ENCODE data around the gene PFDN4. TPM values are rescaled to one million over a fixed set of nuclear protein-coding genes. Genes with fewer than 3 reads are reported as not detected.

PFDN4 gene
- 10 to 100 TPM; 45.3 to 63.9 (median 50.7) TPM for polyA plus RNA-seq (ENCODE audit: insufficient read length in 3 of 3)
- long read RNA-seq, donor 1, transcript PFDN4-201 (4 exons, 1,462 nt): major isoform, 36 of 52 reads
- long read RNA-seq, donor 1, partial matches to known transcripts: 16 of 52 reads
- long read RNA-seq, donor 1, other reads (novel, unspliced or antisense): 0 of 52 reads
- long read RNA-seq, donor 2, transcript PFDN4-201 (4 exons, 1,462 nt): major isoform, 59 of 71 reads
- long read RNA-seq, donor 2, partial matches to known transcripts: 12 of 71 reads
- long read RNA-seq, donor 2, other reads (novel, unspliced or antisense): 0 of 71 reads
- long read RNA-seq, donor 3, transcript PFDN4-201 (4 exons, 1,462 nt): major isoform, 41 of 54 reads
- long read RNA-seq, donor 3, partial matches to known transcripts: 12 of 54 reads
- long read RNA-seq, donor 3, other reads (novel, unspliced or antisense): 0 of 54 reads
- long read RNA-seq, donor 4, transcript PFDN4-201 (4 exons, 1,462 nt): major isoform, 59 of 83 reads
- long read RNA-seq, donor 4, partial matches to known transcripts: 24 of 83 reads
- long read RNA-seq, donor 4, other reads (novel, unspliced or antisense): 0 of 83 reads
- long read RNA-seq, donor 5, transcript PFDN4-201 (4 exons, 1,462 nt): major isoform, 27 of 34 reads
- long read RNA-seq, donor 5, partial matches to known transcripts: 7 of 34 reads
- long read RNA-seq, donor 5, other reads (novel, unspliced or antisense): 0 of 34 reads
- long read RNA-seq, donor 6, transcript PFDN4-201 (4 exons, 1,462 nt): major isoform, 39 of 44 reads
- long read RNA-seq, donor 6, partial matches to known transcripts: 5 of 44 reads
- long read RNA-seq, donor 6, other reads (novel, unspliced or antisense): 0 of 44 reads
- long read RNA-seq, donor 7, transcript PFDN4-201 (4 exons, 1,462 nt): major isoform, 56 of 71 reads
- long read RNA-seq, donor 7, partial matches to known transcripts: 15 of 71 reads
- long read RNA-seq, donor 7, other reads (novel, unspliced or antisense): 0 of 71 reads
- long read RNA-seq, donor 8, transcript PFDN4-201 (4 exons, 1,462 nt): major isoform, 22 of 30 reads
- long read RNA-seq, donor 8, partial matches to known transcripts: 7 of 30 reads
- long read RNA-seq, donor 8, other reads (novel, unspliced or antisense): 0 of 30 reads
- long read RNA-seq, donor 9, transcript PFDN4-201 (4 exons, 1,462 nt): major isoform, 58 of 70 reads
- long read RNA-seq, donor 9, partial matches to known transcripts: 12 of 70 reads
- long read RNA-seq, donor 9, other reads (novel, unspliced or antisense): 0 of 70 reads
- long read RNA-seq, donor 10, transcript PFDN4-201 (4 exons, 1,462 nt): major isoform, 37 of 47 reads
- long read RNA-seq, donor 10, partial matches to known transcripts: 8 of 47 reads
- long read RNA-seq, donor 10, other reads (novel, unspliced or antisense): 0 of 47 reads
- long read RNA-seq, donor 11, transcript PFDN4-201 (4 exons, 1,462 nt): major isoform, 26 of 41 reads
- long read RNA-seq, donor 11, partial matches to known transcripts: 14 of 41 reads
- long read RNA-seq, donor 11, other reads (novel, unspliced or antisense): 0 of 41 reads
- long read RNA-seq, donor 12, transcript PFDN4-201 (4 exons, 1,462 nt): major isoform, 52 of 64 reads
- long read RNA-seq, donor 12, partial matches to known transcripts: 12 of 64 reads
- long read RNA-seq, donor 12, other reads (novel, unspliced or antisense): 0 of 64 reads
- long read RNA-seq, donor 13, transcript PFDN4-201 (4 exons, 1,462 nt): major isoform, 17 of 29 reads
- long read RNA-seq, donor 13, partial matches to known transcripts: 12 of 29 reads
- long read RNA-seq, donor 13, other reads (novel, unspliced or antisense): 0 of 29 reads
- long read RNA-seq, donor 14, transcript PFDN4-201 (4 exons, 1,462 nt): major isoform, 57 of 90 reads
- long read RNA-seq, donor 14, partial matches to known transcripts: 33 of 90 reads
- long read RNA-seq, donor 14, other reads (novel, unspliced or antisense): 0 of 90 reads
- long read RNA-seq, donor 15, transcript PFDN4-201 (4 exons, 1,462 nt): major isoform, 54 of 67 reads
- long read RNA-seq, donor 15, partial matches to known transcripts: 12 of 67 reads
- long read RNA-seq, donor 15, other reads (novel, unspliced or antisense): 0 of 67 reads
- long read RNA-seq, donor 16, transcript PFDN4-201 (4 exons, 1,462 nt): major isoform, 45 of 64 reads
- long read RNA-seq, donor 16, partial matches to known transcripts: 18 of 64 reads
- long read RNA-seq, donor 16, other reads (novel, unspliced or antisense): 0 of 64 reads

GRCh38 chr20:54207743-54208547 lies at the start of gene PFDN4:
TSS of gene PFDN4 (plus strand) at chr20:54208087. CDS start at chr20:54208101, 14 bp downstream.
- peak; percentile 86 for DNase-seq

- no peak for DNase-seq
Observed at GRCh38 chr20:54158226-54158625, 49.7 kb upstream of the PFDN4 start.

- DNase-seq: no peak
Observed at GRCh38 chr20:54158856-54159418, 49.0 kb upstream of the PFDN4 start.

- no peak for DNase-seq
Observed at GRCh38 chr20:54160065-54161007, 47.6 kb upstream of the PFDN4 start.

- no peak for DNase-seq
Observed at GRCh38 chr20:54161008-54161820, 46.7 kb upstream of the PFDN4 start.

- no peak for DNase-seq
Observed at GRCh38 chr20:54161821-54162149, 46.1 kb upstream of the PFDN4 start.

GRCh38 chr20:54162378-54163009 lies 45.4 kb upstream of the PFDN4 start:
- DNase-seq: no peak

- DNase-seq: no peak
Observed at GRCh38 chr20:54163402-54163801, 44.5 kb upstream of the PFDN4 start.

- no peak for DNase-seq
Observed at GRCh38 chr20:54165014-54165413, 42.9 kb upstream of the PFDN4 start.

GRCh38 chr20:54165803-54166202 lies 42.1 kb upstream of the PFDN4 start:
- no peak for DNase-seq

- no peak for DNase-seq
Observed at GRCh38 chr20:54166987-54167662, 40.8 kb upstream of the PFDN4 start.

- DNase-seq: no peak
Observed at GRCh38 chr20:54167909-54168872, 39.7 kb upstream of the PFDN4 start.

GRCh38 chr20:54168961-54169862 lies 38.7 kb upstream of the PFDN4 start:
- DNase-seq: no peak
